K562 (cell line): ENCODE data around the gene RAI14. TPM values are rescaled to one million over a fixed set of nuclear protein-coding genes. Genes with fewer than 3 reads are reported as not detected.
A peak's percentile ranks its signal among the peaks of the same experiment; 100 is the strongest.

Experiments used
- BRCA1 ChIP-seq, 2 experiments: fragments of 450-650 bp in 1 of 2; sonication (generic) in 1 of 2; formaldehyde crosslinking in 1 of 2; IDR thresholded peaks; 2 replicates each; pipeline versions ENCODE4 v1.5.0 to v1.6.1; 2017 to 2020; ENCODE audit warnings: mild to moderate bottlenecking in 1 of 2, missing genetic modification reagents in 1 of 2
- DLX4 ChIP-seq: fragments of 250-450 bp; sonication (Bioruptor Pico); IDR thresholded peaks from 2 replicates; pipeline ENCODE4 v1.6.1; 2021; ENCODE audit warnings: mild to moderate bottlenecking
- ELF4 ChIP-seq: fragments of 450-650 bp; formaldehyde crosslinking; IDR thresholded peaks from 2 replicates; pipeline ENCODE4 v1.4.0; 2022; ENCODE audit warnings: missing genetic modification characterization
- FOXK2 ChIP-seq, 2 experiments: fragments of 450-650 bp; IDR thresholded peaks in 1 of 2; conservative IDR thresholded peaks in 1 of 2; 2 replicates each; pipeline ENCODE4 v1.6.1; 2016; ENCODE audit warnings: low read depth in 2 of 2, mild to moderate bottlenecking in 1 of 2
- GATAD2B ChIP-seq: fragments of 450-650 bp; IDR thresholded peaks from 2 replicates; pipeline ENCODE4 v1.6.1; 2017; ENCODE audit warnings: mild to moderate bottlenecking, borderline replicate concordance
- HMBOX1 ChIP-seq: sonication (generic); IDR thresholded peaks from 2 replicates; pipeline ENCODE4 v1.6.1; 2016
- ID3 ChIP-seq, 2 experiments: fragments of 250-450 bp in 1 of 2; fragments of 450-650 bp in 1 of 2; sonication (Bioruptor Pico) in 1 of 2; IDR thresholded peaks; 2 replicates each; pipeline versions ENCODE4 v1.6.1 to v1.8.0; 2016 to 2021; ENCODE audit warnings: mild to moderate bottlenecking in 2 of 2, moderate library complexity in 2 of 2, missing compliant biosample characterization in 1 of 2, missing genetic modification characterization in 1 of 2
- KDM1A ChIP-seq, 2 experiments: fragments of 450-650 bp; IDR thresholded peaks; 2 replicates each; pipeline ENCODE4 v1.6.1; 2016; ENCODE audit warnings: mild to moderate bottlenecking in 2 of 2
- LEF1 ChIP-seq: fragments of 450-650 bp; IDR thresholded peaks from 2 replicates; pipeline ENCODE4 v1.6.1; 2016; ENCODE audit warnings: mild to moderate bottlenecking
- MCM2 ChIP-seq: fragments of 450-650 bp; IDR thresholded peaks from 2 replicates; pipeline ENCODE4 v1.6.1; 2017; ENCODE audit warnings: low read depth, mild to moderate bottlenecking
- MED1 ChIP-seq: sonication (generic); formaldehyde crosslinking; IDR thresholded peaks from 2 replicates; pipeline ENCODE4 v1.8.1; 2023; ENCODE audit warnings: missing genetic modification reagents, borderline replicate concordance
- POLR2G ChIP-seq: fragments of 200-400 bp; formaldehyde crosslinking; IDR thresholded peaks from 2 replicates; pipeline ENCODE4 v1.6.1; 2017; ENCODE audit warnings: low read depth, mild to moderate bottlenecking, antibody characterized with exemption, low read length, moderate library complexity
- RBM25 ChIP-seq: fragments of 200-400 bp; formaldehyde crosslinking; IDR thresholded peaks from 2 replicates; pipeline ENCODE4 v1.6.1; 2018; ENCODE audit warnings: low read length, low read depth, moderate library complexity; ENCODE audit not compliant: severe bottlenecking
- SRF ChIP-seq, 2 experiments: fragments of 250-450, 450-650 bp in 1 of 2; sonication (Bioruptor Pico) in 1 of 2; sonication (generic) in 1 of 2; formaldehyde crosslinking; IDR thresholded peaks; 2 replicates each; pipeline versions ENCODE4 v1.5.0 to v1.5.1; 2020 to 2022; ENCODE audit warnings: mild to moderate bottlenecking in 1 of 2, missing genetic modification reagents in 1 of 2
- TCF3 ChIP-seq: sonication (generic); formaldehyde crosslinking; IDR thresholded peaks from 2 replicates; pipeline ENCODE4 v1.4.0; 2020; ENCODE audit warnings: mild to moderate bottlenecking, missing genetic modification reagents
- ZC3H4 ChIP-seq: sonication (generic); formaldehyde crosslinking; IDR thresholded peaks from 2 replicates; pipeline ENCODE4 v1.9.0; 2021; ENCODE audit warnings: missing genetic modification reagents, borderline replicate concordance
- ZNF277 ChIP-seq: fragments of 250-450 bp; sonication (Bioruptor Pico); IDR thresholded peaks from 2 replicates; pipeline ENCODE4 v1.8.0; 2022; ENCODE audit warnings: inconsistent platforms, mild to moderate bottlenecking, moderate library complexity, borderline replicate concordance
- polyA plus RNA-seq, 8 experiments: library from polyadenylated mRNA; depleted of rRNA in 4 of 8; stranded (reverse) in 5 of 8; unstranded in 3 of 8; fragments of >200 nt; fragmentation: Nextera tagmentation in 2 of 8; fragmentation: Illumina TruSeq in 1 of 8; extraction: Ambion mirVana in 2 of 8; extraction: Trizol in 1 of 8; gene quantifications; 2 replicates each; pipeline versions ENCODE4 v1.2.1 to v1.2.3, GENCODE V29; 2011 to 2014; ENCODE audit warnings: inconsistent platforms in 1 of 8, missing spikeins in 1 of 8
- total RNA-seq, 7 experiments: library from RNA; depleted of rRNA in 6 of 7; stranded (reverse); fragments of >200 nt in 6 of 7; fragmentation: Illumina TruSeq in 2 of 7; extraction: Trizol in 2 of 7; gene quantifications; 2 replicates each; pipeline versions ENCODE4 v1.2.1 to v1.2.3, GENCODE V29; 2011 to 2021; ENCODE audit warnings: low replicate concordance in 1 of 7
- TF ChIP-seq, protein P1 (sequence below), 2 experiments: fragments of 450-650 bp in 1 of 2; sonication (generic) in 1 of 2; formaldehyde crosslinking in 1 of 2; IDR thresholded peaks in 1 of 2; conservative IDR thresholded peaks in 1 of 2; 2 replicates each; pipeline versions ENCODE4 v1.6.1 to v1.8.1; 2016 to 2023; ENCODE audit warnings: mild to moderate bottlenecking in 2 of 2, moderate library complexity in 2 of 2, inconsistent platforms in 1 of 2, missing genetic modification reagents in 1 of 2
- TF ChIP-seq, protein P2 (sequence below): fragments of 250-450 bp; sonication (Bioruptor Pico); IDR thresholded peaks from 2 replicates; pipeline ENCODE4 v1.5.0; 2022; ENCODE audit warnings: mild to moderate bottlenecking

Gene RAI14
- total and polyA plus RNA-seq, 9 of the 15 experiments (the other 6 are each of a cell fraction or from before 2014, with no cell fraction given) = 11.3 to 82.5 (median 34.8) TPM

- TF ChIP-seq HMBOX1 (peak; percentile 65; the same call in 1 of the 2 replicates), TCF3 (CRISPR knock-in tag) (no peak), ZNF277 (no peak), MCM2 (no peak), LEF1 (peak; percentile 98), DLX4 (CRISPR knock-in tag) (no peak), ID3 (CRISPR knock-in tag; IDR thresholded peaks at IDR 0.05) (no peak), ID3 (tag; IDR thresholded peaks at IDR 0.05) (peak; percentile 62; the same call in 1 of the 2 replicates), KDM1A (IDR thresholded peaks at IDR 0.05) (peak; percentile 54 to 68; a peak in 3 of 4 replicates), RBM25 (no peak), BRCA1 (IDR thresholded peaks at IDR 0.05) (no peak), BRCA1 (CRISPR knock-in tag; IDR thresholded peaks at IDR 0.05) (no peak; the same call in 1 of the 2 replicates), GATAD2B (peak; percentile 80; the same call in 1 of the 2 replicates), SRF (CRISPR knock-in tag; IDR thresholded peaks at IDR 0.05) (peak in 1 of 2 experiments; percentile 47; a peak in 1 of 4 replicates), ZC3H4 (CRISPR knock-in tag) (no peak), POLR2G (0 out of 2 replicates have a peak, but pooled peaks have one; percentile 23), FOXK2 (conservative IDR thresholded peaks at IDR 0.05 in 1 of 2, IDR thresholded peaks at IDR 0.05 in 1 of 2; ENCODE audit: low read depth in 2 of 2) (peak; percentile 30 to 39; a peak in 1 of 4 replicates), ELF4 (peak; percentile 78; the same call in 1 of the 2 replicates), MED1 (CRISPR knock-in tag) (no peak)
- TF ChIP-seq, protein P1, sequence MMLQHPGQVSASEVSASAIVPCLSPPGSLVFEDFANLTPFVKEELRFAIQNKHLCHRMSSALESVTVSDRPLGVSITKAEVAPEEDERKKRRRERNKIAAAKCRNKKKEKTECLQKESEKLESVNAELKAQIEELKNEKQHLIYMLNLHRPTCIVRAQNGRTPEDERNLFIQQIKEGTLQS (IDR thresholded peaks at IDR 0.05) = peak; percentile 63
- TF ChIP-seq, protein P1 (CRISPR knock-in tag; conservative IDR thresholded peaks at IDR 0.05) = no peak
- TF ChIP-seq, protein P2, sequence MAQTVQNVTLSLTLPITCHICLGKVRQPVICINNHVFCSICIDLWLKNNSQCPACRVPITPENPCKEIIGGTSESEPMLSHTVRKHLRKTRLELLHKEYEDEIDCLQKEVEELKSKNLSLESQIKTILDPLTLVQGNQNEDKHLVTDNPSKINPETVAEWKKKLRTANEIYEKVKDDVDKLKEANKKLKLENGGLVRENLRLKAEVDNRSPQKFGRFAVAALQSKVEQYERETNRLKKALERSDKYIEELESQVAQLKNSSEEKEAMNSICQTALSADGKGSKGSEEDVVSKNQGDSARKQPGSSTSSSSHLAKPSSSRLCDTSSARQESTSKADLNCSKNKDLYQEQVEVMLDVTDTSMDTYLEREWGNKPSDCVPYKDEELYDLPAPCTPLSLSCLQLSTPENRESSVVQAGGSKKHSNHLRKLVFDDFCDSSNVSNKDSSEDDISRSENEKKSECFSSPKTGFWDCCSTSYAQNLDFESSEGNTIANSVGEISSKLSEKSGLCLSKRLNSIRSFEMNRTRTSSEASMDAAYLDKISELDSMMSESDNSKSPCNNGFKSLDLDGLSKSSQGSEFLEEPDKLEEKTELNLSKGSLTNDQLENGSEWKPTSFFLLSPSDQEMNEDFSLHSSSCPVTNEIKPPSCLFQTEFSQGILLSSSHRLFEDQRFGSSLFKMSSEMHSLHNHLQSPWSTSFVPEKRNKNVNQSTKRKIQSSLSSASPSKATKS (CRISPR knock-in tag) = no peak
Measured at GRCh38 chr5:34866989-34867471, 210.9 kb downstream of the RAI14 start (continued).
